Lower lobe of right lung (tissue), 2 donors: ENCODE measurements around the gene ADCK2. TPM values are rescaled to one million over a fixed set of nuclear protein-coding genes. Genes with fewer than 3 reads are reported as not detected.

Source experiments
- ATAC-seq, 2 donors: fragments of 200-7000 bp; cut with Tn5 transposase; one replicate each; pipeline ENCODE4 v1.9.1; 2020 to 2022; ENCODE audit warnings: mild to moderate bottlenecking in 2 of 2, moderate library complexity in 2 of 2
- DNase-seq: peaks from one replicate; pipeline ENCODE4 v3.0.0-alpha.2; 2020
- H3K27ac ChIP-seq: fragments of 200-600 bp; one replicate; pipeline ENCODE4 v1.8.0; 2022
- H3K27me3 ChIP-seq: fragments of 200-600 bp; one replicate; pipeline ENCODE4 v1.8.0; 2022; ENCODE audit warnings: low read depth
- H3K36me3 ChIP-seq: fragments of 200-600 bp; one replicate; pipeline ENCODE4 v1.8.0; 2022; ENCODE audit warnings: mild to moderate bottlenecking
- H3K4me1 ChIP-seq: fragments of 200-600 bp; one replicate; pipeline ENCODE4 v1.8.0; 2022
- H3K4me3 ChIP-seq: fragments of 200-600 bp; one replicate; pipeline ENCODE4 v1.8.0; 2022; ENCODE audit warnings: mild to moderate bottlenecking
- H3K9me3 ChIP-seq: fragments of 200-600 bp; one replicate; pipeline ENCODE4 v1.8.0; 2022
- intact Hi-C: fragments of 100-400 bp; cut with DNase I; formaldehyde crosslinking; loops from one replicate; pipeline ENCODE4 v1.11.0; 2022
- total RNA-seq: library from RNA; stranded (reverse); fragmentation: NEBNext Ultra II Directional; extraction: Animal tissue kit (Norgen Biotek cat#: 25700); gene quantifications from one replicate; pipeline ENCODE4 v1.2.1, GENCODE V29; 2021
- TF ChIP-seq, protein P1 (sequence below): fragments of 200-600 bp; IDR thresholded peaks from one replicate; pipeline ENCODE4 v1.8.0; 2022; ENCODE audit warnings: antibody characterized with exemption, mild to moderate bottlenecking
- donor health status: DM: no; HTN: yes; CAD: no; lungs with severe emphysema.

The ADCK2 gene
- total RNA-seq, 1 donor from 2014 or later: 18.9 TPM

DNA sequence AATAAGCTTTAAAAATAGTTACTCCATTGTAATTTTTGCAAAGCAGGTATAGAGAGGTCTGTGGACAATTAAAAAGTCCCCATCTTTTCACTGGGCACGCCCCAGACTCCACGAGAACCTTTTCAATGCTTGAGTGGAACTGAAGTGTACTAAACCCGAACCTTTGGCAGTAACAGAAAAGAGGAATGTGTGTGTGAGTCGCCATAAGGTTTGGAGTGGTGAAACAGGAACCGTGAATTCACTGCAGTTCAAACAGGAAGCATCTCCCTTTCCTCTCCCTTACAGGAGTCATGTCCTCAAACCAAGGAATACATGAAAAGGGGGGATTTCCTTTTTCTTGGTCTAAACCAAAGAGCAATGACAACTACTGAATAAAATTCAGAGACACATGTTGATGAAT lies 47.0 kb downstream of the ADCK2 start:
- Histone ChIP-seq H3K9me3 (no peaks in the 10 kb centered on the region), H3K4me3 (no peak overlapping the region), H3K4me1 (peaks cover 9% of the 10 kb centered on the region), H3K27ac (no peak overlapping the region), H3K27me3 (no peaks in the 10 kb centered on the region), H3K36me3 (peaks cover 2% of the 10 kb centered on the region)
- TF ChIP-seq, protein P1, sequence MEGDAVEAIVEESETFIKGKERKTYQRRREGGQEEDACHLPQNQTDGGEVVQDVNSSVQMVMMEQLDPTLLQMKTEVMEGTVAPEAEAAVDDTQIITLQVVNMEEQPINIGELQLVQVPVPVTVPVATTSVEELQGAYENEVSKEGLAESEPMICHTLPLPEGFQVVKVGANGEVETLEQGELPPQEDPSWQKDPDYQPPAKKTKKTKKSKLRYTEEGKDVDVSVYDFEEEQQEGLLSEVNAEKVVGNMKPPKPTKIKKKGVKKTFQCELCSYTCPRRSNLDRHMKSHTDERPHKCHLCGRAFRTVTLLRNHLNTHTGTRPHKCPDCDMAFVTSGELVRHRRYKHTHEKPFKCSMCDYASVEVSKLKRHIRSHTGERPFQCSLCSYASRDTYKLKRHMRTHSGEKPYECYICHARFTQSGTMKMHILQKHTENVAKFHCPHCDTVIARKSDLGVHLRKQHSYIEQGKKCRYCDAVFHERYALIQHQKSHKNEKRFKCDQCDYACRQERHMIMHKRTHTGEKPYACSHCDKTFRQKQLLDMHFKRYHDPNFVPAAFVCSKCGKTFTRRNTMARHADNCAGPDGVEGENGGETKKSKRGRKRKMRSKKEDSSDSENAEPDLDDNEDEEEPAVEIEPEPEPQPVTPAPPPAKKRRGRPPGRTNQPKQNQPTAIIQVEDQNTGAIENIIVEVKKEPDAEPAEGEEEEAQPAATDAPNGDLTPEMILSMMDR: no peak
- DNase-seq: no peak
- ATAC-seq: peak; percentile 89 to 93
- intact Hi-C loops: no loop called here

DNA sequence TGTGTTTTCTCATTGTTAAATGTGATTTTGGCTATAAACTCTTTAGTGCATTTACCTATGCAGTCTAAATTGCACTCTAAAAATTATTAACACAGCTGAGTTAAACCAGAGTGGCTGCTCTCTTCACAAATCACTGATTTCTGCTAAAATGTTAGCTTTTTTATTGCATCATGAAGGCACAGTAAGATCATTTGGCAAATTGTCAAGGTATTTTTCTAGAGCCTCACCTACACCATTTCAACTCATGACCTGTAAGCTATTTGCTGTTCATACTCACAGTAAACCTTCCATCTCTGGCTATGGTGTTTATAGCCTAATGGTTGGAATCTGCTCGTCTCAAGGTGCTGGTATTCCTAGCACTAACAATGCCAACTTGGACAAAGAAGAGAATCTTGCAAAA lies 49.5 kb downstream of the ADCK2 start:
- ATAC-seq: peak in 1 of 2 donors; percentile 34
- TF ChIP-seq, protein P1: no peak
- no peak overlapping the region for H3K4me3 ChIP-seq
- no peaks in the 10 kb centered on the region for H3K9me3 ChIP-seq
- H3K36me3 ChIP-seq: peaks cover 18% of the 10 kb centered on the region
- no peak for DNase-seq
- H3K4me1 ChIP-seq: peaks cover 9% of the 10 kb centered on the region
- intact Hi-C loops: no loop called here
- no peaks in the 10 kb centered on the region for H3K27me3 ChIP-seq
- H3K27ac ChIP-seq: no peak overlapping the region

DNA sequence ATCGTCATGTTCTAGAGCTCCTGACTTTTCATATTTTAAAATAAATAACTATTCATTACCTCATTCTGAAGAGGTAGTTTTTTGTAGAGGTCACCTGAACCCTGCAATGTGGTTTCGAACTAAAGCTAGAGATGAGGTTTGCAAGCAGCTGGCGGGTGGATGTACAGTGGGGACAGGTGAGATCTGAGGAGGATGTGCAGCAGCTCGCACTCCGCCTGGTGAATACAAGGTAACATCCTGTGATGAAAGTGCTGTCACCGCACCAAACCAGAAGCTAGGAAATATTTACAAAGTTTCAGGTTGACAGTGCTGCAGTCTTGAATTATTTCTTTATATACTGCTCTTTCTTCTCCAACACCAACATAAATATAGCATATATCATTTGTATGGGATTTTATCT lies 50.3 kb downstream of the ADCK2 start:
- DNase-seq: no peak
- H3K9me3 ChIP-seq: no peaks in the 10 kb centered on the region
- H3K27me3 ChIP-seq: no peaks in the 10 kb centered on the region
- peaks cover 18% of the 10 kb centered on the region for H3K36me3 ChIP-seq
- no peak for ATAC-seq
- H3K4me1 ChIP-seq: peaks cover 9% of the 10 kb centered on the region
- intact Hi-C loops: no loop called here
- no peak overlapping the region for H3K27ac ChIP-seq
- no peak overlapping the region for H3K4me3 ChIP-seq
- TF ChIP-seq, protein P1: no peak

DNA sequence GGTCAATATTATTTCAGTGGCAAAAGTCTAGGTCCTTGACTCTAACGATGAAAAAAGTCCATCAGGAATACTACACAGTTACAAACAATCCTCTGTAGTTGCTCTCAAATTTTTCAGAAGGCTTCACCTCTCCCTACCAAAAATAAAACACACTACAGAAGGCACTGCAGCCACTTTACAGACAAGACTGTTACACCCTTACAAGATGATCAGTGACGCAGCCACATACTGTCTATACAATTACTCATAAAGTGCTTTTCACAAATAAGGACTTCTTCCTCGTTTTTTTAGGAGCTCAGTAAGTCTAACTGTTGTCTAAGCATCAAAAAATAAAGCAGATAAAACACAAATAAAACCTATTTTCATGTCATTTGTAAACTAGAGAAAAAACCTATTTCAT lies 50.8 kb downstream of the ADCK2 start:
- Histone ChIP-seq H3K27me3 (no peaks in the 10 kb centered on the region), H3K9me3 (no peaks in the 10 kb centered on the region), H3K36me3 (peaks cover 18% of the 10 kb centered on the region), H3K4me1 (peaks cover 9% of the 10 kb centered on the region), H3K27ac (no peak overlapping the region), H3K4me3 (no peak overlapping the region)
- ATAC-seq (no peak), DNase-seq (no peak)
- intact Hi-C loops: no loop called here
- TF ChIP-seq, protein P1: no peak

DNA sequence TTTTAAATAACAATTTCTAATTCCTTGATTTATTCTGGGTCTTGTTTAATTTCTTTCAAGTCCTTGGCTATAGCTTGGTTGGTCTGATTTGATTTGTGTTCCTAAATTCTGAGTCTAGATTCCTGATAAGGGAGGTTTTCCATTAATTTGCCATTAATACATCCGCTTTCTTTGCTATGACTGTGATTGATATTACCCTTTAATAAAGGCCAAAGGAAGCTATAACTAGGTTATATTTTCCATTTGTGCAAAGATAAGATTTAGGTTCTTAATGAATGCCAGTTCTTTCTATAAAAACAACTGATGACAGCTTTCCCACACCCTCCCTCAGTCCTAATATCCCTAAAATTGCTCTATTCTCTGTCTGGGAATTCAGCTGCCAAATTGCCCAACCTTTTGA lies 52.0 kb downstream of the ADCK2 start:
- peaks cover 5% of the 10 kb centered on the region for H3K4me1 ChIP-seq
- DNase-seq (no peak), ATAC-seq (no peak)
- no peak overlapping the region for H3K4me3 ChIP-seq
- no peak overlapping the region for H3K27ac ChIP-seq
- peaks cover 18% of the 10 kb centered on the region for H3K36me3 ChIP-seq
- H3K27me3 ChIP-seq: no peaks in the 10 kb centered on the region
- no peaks in the 10 kb centered on the region for H3K9me3 ChIP-seq
- intact Hi-C loops: no loop called here
- TF ChIP-seq, protein P1: no peak

DNA sequence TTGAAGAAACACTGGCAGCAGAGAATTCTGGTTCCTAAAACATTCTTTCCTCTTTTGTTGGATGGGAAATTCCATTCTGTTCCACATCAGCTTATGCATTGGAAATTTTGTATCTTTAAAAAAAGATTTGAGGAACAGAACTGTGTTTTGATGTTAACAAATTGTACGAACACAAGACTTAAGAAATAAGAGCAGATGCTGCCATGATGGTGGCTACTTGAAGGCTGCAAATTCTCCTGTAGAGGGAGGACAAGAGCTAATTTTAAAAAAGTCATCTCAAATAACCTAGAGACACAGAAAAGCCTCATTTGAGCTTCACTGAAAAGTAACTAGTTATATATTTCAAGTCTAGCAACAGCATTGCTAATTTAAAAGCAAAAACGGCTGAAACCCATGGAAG lies 53.5 kb downstream of the ADCK2 start:
- no peaks in the 10 kb centered on the region for H3K27me3 ChIP-seq
- H3K4me1 ChIP-seq: no peaks in the 10 kb centered on the region
- H3K36me3 ChIP-seq: peaks cover 21% of the 10 kb centered on the region
- intact Hi-C loops: no loop called here
- no peaks in the 10 kb centered on the region for H3K9me3 ChIP-seq
- TF ChIP-seq, protein P1: no peak
- no peak overlapping the region for H3K27ac ChIP-seq
- H3K4me3 ChIP-seq: no peak overlapping the region
- ATAC-seq (no peak), DNase-seq (no peak)
